ENCODE results near the gene PISD.

PISD gene

DNA sequence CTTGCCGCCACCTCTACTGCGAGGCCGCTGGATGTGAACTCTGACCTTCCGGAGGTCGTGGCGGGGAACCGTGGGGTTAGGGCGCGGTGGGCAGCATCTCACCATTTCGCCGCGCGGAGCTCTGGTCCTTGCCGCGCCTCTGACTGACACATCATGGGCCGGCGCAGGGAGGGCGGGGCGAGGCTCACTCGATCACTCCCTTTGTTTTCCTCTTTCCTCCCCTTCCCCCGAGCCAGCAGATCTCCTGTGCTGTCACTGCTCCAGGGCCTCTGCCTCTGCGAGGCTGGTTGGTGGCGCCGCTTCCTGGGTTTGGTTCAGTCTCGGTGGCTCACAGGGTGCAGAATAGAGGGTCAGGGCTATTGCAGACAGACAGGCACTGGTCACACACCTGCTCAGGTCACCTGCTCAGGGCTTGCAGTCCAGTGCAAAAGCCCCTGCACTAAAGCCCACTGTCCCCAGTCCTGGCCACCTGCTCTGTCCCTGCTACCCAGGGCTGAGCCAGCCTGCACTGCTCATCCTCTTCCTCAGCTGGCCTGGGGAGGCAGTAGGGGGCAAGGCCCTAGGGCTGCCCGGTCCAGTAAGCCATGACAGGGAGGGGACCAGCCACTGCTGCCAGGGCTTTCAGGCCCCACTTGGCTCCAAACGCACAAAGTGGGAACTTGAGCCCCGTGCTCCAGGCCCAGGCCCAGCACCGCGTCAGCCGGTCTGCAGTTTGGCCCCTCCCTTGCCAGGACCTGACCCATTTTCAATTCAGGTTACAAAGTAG is 36.2 kb downstream of the PISD start:
- no peak for DNase-seq (ENCODE audit: low read depth)

DNA sequence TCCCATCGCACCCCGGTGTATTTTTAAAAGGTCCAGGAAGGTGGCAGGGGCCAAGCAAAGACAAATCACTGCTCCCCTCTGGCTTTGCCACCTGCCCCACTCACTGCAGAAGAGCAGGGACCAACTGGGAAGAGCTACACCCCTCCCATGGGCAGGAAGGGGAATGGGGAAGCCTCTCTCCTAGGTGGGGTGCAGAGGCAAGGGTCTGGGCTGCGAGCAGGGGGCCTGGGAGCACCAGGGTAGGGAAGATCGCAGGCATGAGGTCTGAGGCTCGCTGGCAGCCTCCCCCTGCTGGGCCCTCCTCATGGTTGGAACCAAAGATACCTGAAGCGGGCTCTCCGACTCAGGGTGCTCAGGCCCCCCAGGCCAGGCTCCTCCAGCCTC is 36.8 kb downstream of the PISD start:
- DNase-seq (ENCODE audit: low read depth) = no peak

DNA sequence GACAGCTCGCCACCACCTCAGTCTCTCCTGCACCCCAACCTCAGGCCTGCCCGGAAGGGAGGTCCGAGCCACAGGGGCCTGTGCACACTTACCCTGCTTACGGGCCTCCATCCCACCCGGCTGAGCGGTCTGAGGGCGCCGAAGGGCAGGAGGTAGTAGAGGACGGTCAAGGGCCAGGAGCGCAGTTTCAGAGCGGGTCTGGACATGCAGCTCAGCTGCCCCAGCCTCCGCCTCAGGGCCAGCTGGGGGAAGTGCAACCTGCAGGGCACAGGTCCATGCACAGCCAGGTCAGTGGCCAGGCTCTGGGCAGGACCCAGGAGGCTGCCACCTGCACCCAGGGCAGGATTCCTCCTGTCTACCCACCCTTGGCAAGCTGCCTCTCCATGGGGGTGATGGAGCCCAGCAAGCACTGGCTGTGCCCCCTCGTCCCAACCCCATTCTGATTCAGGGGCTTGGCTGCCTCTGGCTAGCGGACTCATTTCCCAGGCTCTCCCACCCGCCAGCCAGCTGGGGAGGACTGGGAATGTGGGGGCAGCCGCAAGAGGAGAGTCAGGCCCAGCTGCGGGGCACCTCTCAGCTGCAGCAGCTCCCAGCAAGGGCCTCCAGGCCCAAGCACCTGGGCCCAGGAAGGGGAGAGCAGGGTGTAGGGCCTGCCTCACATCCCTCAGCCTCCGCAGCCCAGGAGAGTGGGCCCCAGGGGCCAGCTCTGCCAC is 38.3 kb downstream of the PISD start:
- DNase-seq (ENCODE audit: low read depth) = no peak

DNA sequence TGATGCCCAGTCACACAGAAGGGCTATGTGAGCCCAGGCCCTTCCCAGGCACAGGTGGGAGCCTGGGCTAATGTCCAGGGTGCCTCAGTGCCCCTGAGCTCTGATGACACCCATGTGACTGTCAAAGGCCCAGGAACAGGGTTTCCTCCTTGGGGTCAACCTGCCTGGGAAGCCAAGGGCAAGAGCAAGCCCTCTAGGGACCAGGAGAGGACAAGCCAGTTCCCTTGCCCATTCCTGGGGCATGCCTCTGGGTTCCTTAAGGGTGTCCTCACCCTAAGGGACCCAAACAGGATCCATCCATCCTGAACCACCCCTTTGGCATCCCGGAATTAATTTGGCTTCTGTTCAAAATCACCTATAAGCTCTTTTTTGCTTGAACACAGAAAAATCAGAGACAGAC is 39.0 kb downstream of the PISD start:
- DNase-seq (ENCODE audit: low read depth) = no peak

DNA sequence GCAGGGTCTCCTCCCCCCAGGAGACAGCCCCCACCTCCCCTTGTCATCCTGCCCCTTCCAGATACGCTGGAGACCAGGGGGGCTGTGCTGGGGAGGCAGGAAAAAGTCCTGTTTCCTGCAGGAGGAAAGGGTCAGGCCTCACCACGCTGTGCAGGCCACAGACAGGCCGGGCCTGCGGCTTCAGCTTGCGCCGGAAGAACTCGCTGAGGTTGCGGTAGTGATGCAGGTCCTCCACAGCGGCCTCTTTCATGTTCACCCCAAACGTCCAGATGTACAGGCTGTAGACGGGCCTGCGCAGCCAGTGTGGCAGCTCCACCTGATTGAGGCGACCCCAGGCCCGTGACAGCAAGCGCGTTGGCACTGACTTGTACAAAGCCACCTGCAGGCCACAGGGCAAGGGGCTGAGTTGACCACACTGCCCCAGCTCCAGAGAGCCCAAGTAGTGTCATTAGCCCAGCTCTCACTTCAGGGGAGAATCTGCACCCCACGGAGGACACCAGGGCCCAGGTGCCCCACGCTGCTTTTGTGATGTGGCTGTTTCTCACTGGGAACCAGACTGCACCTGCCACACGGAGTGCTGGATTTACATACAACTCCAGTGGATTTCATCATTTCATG is 40.4 kb downstream of the PISD start:
- DNase-seq (ENCODE audit: low read depth) = no peak

DNA sequence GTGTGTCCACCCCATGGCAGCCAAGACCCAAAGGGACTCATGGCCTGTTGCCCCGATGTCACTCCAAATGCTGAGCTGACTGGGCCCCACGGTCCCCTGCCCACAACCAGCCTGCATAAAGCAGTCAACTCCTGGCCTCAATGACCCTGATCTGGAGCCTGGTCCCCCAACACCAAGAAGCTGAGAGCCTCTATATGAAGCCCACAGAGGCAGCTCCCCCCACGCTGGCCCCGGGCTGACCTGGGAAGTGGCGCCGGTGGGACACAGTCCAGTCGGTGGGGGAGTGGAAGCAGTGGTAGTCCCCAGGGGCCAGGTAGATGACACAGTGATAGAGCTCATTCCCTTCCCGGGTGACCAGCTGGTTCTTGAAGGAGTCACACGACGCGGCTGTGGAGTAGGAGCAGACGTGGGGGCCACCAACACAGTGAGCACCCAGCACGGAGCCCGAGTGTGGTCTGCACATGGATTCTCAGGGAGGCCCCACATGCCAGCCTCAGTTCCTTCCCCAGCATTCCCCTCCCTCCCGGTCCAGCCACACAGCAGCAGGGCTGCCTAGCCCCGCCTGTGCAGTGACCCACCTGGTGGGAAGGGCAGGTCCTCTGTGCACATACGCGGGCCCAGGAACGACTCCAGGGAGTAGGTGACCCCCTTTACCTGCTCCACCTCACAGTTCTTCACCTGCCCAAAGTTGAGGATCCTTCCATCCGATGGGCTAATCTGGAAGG is 41.1 kb downstream of the PISD start:
- DNase-seq (ENCODE audit: low read depth) = no peak

DNA sequence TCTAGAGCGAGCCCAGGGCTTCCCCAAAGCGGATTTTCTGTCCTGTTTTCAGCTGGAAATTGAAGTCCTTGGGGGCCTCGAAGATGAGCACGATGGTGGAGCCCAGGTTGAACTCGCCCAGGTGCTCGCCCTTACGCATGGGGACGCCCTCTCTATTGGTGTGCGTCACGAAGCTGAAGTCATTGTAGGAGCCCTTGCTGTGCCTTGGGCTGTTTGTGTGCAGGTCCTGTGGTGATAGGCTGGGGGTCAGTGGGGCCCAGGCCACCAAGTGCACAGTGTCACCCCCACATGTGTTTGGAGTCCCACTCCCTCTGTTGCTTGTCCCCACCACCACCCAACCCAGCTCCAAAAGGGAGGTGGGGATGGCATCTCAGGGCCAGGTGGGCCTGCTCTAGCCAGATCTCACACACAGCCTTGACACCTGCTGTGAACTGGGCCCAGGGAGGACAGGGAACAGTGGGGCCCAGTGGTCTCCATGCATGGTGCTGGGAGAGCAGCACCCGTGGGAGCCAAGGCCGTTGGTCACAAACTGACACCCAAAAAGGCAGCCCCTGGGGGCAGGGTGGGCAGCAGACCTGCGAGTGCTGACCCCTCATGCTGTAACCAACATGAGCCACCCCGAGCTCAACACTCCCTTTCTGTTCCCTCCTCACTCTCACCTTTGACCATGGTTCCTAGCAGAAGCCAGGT is 42.3 kb downstream of the PISD start:
- DNase-seq (ENCODE audit: low read depth) = no peak

DNA sequence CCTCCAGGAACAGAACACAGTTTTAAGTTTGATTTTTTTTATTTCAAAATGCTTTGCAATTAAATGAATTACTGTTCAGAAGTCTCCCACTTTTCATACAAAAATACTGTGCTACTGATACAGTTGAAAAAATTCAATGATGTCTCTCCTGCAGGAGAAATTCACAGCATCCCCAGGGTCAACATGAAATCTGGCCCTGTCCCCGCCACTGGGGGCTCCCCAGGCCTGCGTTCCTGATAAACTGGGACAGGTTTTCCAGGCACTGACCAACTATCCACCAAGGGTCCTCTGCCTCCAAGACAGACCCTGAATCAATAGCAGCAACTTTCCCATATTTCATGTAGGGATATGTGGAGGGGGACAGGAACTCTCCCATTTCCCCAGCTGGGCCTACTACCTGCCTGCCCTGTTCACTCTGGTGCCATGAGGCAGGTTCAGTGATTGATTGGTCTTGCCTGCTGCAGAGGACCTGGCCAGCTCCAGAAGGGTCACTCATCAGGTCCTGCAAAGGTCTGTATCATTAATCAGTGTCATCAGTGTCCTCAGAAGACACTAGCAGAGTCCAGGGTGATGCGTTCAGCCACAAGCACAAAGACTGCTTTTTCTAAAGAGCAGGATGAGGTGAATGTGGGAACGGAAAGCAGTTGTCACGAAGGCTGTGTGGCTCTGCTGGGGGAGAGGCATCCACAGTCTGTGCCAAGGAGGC is 43.4 kb downstream of the PISD start:
- no peak for DNase-seq (ENCODE audit: low read depth)

DNA sequence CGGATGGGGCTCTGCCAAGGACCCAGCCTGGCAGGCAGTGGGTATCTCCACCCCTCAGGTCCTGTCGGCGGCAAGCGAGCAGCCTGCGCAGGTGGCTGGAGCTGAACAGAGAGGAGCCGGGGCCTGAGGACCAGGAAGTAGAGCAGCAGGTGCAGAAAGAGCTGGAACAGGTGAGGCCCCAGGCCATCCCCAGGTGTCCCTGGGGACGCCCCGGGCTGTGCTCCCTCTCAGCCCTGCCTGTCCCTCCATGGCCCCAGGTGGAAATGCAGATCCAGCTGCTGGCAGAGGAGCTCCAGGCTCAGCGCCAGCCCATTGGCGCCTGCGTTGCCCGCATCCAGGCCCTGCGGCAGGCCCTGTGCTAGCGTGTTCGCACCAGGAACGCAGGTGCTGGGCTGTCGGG is 44.0 kb downstream of the PISD start:
- no peak for DNase-seq (ENCODE audit: low read depth)

DNA sequence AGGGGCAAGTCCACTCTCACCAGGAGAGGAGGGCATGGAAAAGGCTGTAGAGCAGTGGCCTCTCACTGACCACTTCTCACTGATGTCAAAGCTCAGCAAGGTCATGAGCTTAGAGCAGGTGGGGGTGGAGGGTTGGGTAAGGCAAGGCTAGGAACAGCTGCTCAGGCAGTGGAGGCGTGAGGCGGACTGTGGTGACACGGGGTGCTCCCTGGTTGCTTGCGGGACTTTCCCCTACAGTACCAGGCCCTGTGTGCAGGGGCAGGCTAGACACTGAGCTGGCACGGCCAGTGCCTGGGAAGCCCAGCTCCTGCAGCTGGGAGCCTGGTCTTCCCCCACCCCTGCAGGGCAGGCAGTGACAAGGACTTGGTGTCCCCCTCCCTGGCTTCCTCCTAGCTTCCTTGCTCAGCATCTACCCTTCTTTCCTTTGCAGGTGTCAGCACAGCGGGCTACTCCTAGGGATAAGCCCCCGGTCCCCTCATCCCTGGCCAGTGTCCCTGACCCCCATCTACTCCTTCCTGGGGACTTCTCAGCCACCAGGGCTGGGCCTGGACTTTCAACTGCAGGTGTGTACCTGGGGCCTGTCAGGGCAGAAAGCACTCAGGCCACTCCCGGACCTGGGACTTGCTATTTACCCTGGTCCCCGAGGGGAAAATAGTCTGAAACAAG is 45.6 kb downstream of the PISD start:
- DNase-seq (ENCODE audit: low read depth) = no peak

DNA sequence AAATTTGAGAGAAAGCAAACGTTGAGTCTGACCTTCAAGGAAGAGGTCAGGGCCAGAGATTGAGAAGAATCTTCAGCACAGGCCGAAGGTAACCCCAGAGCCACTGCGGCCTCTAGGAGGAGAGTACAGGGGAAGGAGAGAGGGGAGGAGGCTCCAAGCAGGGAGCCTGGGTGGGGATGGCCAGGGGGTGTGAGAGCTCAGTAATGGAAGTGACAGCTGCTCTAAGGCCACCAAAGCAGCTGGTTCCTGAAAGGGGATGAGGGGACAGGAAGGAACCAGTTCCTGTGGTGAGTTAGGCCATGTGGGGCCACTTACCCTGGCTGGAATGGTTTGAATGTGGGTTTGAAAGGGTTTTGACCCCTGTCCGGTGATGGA is 46.1 kb downstream of the PISD start:
- no peak for DNase-seq (ENCODE audit: low read depth)

DNA sequence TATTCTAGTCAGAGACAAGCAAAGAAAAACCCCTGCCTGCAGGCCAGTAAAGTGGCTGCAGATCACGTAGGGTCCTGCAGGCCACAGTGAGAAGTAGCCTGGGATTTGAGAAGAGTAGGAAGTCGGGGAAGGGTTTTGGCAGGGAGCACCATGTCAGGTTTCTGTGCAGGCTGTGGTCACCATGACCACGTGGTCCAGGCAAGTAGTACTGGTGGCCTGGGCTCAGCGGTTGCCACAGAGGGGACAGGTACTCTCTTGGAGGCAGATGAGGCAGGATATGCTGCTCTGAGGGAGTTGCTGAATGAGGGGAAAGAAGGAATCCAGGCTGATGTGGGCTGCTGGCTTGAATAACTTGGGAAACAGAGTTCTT is 46.5 kb downstream of the PISD start:
- DNase-seq (ENCODE audit: low read depth) = no peak

DNA sequence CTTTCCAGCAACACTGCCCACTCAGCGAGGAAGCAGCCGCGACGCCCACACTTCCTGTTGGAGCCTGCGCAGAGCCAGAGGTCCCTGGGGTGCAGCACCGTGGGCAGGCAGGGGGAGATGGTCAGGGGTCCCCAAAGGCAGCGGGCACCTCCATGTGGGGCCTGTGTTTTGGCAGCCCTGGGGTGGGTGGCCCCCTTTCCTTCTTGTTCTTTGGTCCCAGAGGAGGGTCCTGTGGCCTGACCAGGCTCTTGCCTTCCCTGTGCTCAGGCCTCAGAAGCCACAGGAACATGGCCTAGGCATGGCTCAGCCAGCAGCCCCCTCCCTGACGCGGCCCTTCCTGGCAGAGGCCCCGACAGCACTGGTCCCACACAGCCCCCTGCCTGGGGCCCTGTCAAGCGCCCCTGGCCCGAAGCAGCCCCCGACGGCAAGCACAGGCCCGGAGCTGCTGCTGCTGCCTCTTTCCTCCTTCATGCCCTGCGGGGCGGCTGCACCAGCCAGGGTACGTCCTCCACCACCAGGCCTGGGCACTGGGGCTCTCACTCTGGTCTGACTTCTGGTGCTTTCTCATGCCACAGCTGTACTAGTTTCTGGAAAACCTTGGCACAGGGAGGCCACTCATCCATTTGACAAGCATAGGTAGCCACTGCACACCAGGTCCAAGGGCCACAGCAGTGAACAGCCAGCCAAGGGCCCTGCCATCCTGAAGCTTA is 47.1 kb downstream of the PISD start:
- no peak for DNase-seq (ENCODE audit: low read depth)

DNA sequence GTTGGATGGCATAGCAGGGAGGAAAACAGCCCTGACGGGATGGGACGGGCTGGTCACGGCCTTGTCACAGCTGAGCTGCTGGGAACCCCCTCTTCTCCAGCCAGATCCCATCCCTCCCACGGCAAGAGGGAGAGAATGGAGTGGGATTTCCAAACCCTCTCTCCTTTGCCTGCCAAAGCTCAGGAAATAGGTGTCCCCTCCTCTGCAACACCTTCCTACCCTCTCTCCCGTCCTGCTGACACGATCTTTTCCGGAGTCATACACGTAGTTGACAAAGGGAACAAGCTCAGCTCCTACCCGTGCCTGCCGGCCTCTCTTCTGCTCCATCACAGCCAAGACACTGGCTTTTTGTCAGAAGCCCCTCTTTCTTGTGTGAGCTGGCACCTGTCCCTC is 48.1 kb downstream of the PISD start:
- DNase-seq (ENCODE audit: low read depth) = no peak

DNA sequence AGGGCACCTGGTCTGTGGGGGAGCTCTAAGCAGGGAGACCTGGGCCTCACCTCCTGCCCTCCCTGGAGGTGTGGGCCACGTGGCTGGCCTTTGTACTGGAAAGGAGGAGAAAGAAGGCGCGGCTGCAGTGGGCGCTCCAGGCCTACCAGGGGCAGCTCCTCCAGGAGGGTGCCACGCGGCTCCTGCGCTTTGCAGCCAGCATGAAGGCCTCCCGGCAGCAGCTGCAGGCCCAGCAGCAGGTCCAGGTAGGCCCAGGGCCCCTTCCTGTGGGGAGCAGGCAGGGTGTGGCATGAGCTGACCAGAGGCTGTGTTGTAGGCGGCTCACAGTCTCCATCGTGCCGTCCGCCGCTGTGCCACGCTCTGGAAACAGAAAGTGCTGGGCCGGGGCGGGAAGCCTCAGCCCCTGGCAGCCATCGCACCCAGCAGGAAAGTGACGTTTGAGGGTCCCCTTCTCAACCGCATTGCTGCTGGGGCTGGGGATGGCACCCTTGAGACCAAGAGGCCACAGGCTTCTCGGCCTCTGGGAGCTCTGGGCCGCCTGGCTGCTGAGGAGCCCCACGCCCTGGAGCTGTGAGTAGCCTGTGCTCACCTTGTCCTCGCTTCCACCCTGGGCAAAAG is 48.6 kb downstream of the PISD start:
- no peak for DNase-seq (ENCODE audit: low read depth)

DNA sequence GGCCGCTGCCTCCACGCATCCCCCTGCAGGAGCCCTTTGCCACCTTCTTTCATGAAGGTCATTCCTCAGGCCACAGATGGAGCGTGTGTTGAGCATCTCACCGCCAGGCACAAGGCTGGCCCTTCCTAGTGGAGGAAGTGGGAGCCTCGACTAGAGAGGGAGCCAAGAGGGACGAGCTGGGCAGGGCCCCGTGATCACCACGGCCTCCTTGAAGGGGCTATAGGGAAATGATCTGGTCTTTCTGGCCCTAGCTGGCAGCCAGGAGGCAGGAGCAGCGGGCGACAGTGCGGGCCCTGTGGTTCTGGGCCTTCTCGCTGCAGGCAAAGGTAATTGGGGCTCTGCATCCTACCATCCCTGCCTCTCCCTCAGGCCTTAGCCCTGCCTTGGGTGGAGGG is 49.1 kb downstream of the PISD start:
- DNase-seq (ENCODE audit: low read depth) = no peak

DNA sequence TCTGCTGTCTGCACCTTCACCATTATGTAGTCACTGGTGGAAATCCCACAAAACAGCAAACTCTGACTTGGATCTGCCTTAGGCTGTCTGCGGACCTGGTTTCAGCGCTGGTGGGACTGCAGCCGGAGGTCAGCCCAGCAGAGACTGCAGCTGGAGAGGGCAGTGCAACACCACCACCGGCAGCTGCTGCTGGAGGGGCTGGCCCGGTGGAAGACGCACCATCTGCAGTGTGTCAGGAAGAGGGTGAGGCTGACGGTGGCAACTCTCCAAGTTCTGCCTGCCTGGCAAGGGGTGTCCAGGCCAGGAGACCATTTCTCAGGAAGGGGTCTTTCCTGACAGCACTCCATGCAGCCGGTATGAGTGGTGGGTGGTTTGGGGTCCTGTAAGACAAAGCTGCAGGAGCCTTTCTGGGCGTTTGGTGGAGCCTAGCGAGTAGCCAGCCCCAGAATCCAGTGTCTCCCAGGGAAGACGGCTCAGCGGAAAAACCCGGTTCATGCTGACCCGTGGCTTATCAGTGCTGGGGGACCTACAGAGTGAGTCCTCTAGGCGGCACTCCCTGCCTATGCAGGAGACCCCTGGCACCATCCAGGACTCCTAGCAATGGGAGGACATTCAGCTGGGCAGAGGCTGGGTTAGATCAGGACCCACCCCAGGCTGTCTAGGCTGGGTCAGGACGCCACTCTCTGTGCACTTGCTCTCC is 50.8 kb downstream of the PISD start:
- DNase-seq (ENCODE audit: low read depth) = no peak

DNA sequence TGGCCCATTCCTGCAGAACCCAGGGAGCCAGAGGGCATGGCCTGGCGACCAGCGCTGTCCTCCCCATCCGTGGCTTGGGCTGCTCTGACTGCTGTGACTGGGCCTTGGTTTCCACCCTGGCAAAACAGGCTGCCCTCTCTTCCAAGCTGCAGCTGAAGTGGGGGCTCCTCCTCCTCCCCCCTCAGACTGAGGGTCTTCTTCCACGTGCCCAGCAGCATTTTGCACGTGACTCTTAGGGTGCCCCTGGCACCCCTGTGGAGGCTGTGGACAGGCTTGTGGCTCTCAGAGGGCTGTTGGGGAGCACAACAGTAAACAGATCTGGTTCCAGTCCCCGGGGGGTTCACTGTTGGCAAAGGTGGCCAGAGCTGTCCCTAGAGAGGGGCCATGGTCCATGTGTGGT is 51.4 kb downstream of the PISD start:
- DNase-seq (ENCODE audit: low read depth) = no peak

DNA sequence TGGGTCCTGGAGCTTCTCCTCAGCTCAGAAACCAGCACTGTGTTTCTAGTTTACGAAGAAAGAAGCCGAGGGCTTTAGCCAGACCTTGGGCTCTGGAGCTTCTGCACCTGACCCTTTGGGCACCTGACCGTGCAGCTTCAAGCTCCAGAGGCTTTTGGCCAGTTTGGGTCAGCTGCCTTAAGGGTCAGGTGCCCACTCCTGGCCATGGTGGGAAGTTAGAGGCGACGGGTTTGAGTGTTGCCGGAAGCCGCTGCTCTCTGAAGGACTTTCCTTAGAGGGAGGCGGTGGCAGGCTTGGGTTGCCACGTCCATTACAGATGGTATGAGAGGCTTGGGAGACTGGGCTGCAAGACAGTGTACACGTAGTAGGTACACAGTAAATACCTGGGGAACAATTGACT is 52.3 kb downstream of the PISD start:
- no peak for DNase-seq (ENCODE audit: low read depth)

All from HS-27A (cell line).